MM.1S (cell line): ENCODE measurements around the gene NUP153.

ENCODE experiments used
- DNase-seq: peaks from one replicate; pipeline ENCODE4 v3.0.0-alpha.2; 2015
- H2AFZ ChIP-seq: fragments of 300-600 bp; sonication (generic); 2 replicates; pipeline ENCODE4 v1.6.0; 2016; ENCODE audit warnings: antibody characterized with exemption, low read length
- H3F3A ChIP-seq: fragments of 300-600 bp; sonication (generic); 2 replicates; pipeline ENCODE4 v1.6.1; 2016; ENCODE audit warnings: mild to moderate bottlenecking, antibody characterized with exemption, low read length, moderate library complexity, mixed read lengths; ENCODE audit not compliant: insufficient read depth
- H3K27ac ChIP-seq: fragments of 300-600 bp; sonication (generic); 2 replicates; pipeline ENCODE4 v1.5.1; 2016; ENCODE audit warnings: mild to moderate bottlenecking, low read length
- H3K27me3 ChIP-seq: fragments of 300-600 bp; sonication (generic); replicated peaks from 2 replicates; pipeline ENCODE4 v1.6.0; 2016; ENCODE audit warnings: low read length; ENCODE audit not compliant: insufficient read depth
- H3K36me3 ChIP-seq: fragments of 300-600 bp; sonication (generic); replicated peaks from 2 replicates; pipeline ENCODE4 v1.6.1; 2016; ENCODE audit warnings: mild to moderate bottlenecking, low read length, mixed read lengths; ENCODE audit not compliant: insufficient read depth
- H3K4me1 ChIP-seq: fragments of 300-600 bp; sonication (generic); 2 replicates; pipeline ENCODE4 v1.6.1; 2016; ENCODE audit warnings: low read length, mixed read lengths
- H3K4me2 ChIP-seq: fragments of 300-600 bp; sonication (generic); 2 replicates; pipeline ENCODE4 v1.6.0; 2016; ENCODE audit warnings: low read depth, low read length
- H3K4me3 ChIP-seq: fragments of 300-600 bp; sonication (generic); 2 replicates; pipeline ENCODE4 v1.5.1; 2016; ENCODE audit warnings: low read length, mixed read lengths
- H3K79me2 ChIP-seq: fragments of 300-600 bp; sonication (generic); 2 replicates; pipeline ENCODE4 v1.6.1; 2016; ENCODE audit warnings: mixed run types, low read length, mixed read lengths
- H3K9ac ChIP-seq: fragments of 300-600 bp; sonication (generic); 2 replicates; pipeline ENCODE4 v1.6.1; 2016; ENCODE audit warnings: low read length, mixed read lengths
- H3K9me2 ChIP-seq: fragments of 300-600 bp; sonication (generic); replicated peaks from 2 replicates; pipeline ENCODE4 v1.6.1; 2016; ENCODE audit warnings: mild to moderate bottlenecking, low read length, mixed read lengths; ENCODE audit not compliant: insufficient read depth
- H3K9me3 ChIP-seq: fragments of 300-600 bp; sonication (generic); replicated peaks from 2 replicates; pipeline ENCODE4 v1.6.1; 2016; ENCODE audit warnings: mild to moderate bottlenecking, low read length, mixed read lengths; ENCODE audit not compliant: insufficient read depth
- H4K20me1 ChIP-seq: fragments of 300-600 bp; sonication (generic); 2 replicates; pipeline ENCODE4 v1.6.1; 2016; ENCODE audit warnings: mild to moderate bottlenecking, low read length, moderate library complexity, mixed read lengths; ENCODE audit not compliant: insufficient read depth
- EZH2 ChIP-seq: fragments of 300-600 bp; sonication (generic); optimal IDR thresholded peaks from 2 replicates; pipeline ENCODE3; 2017; ENCODE audit warnings: low read depth, mild to moderate bottlenecking, antibody characterized with exemption, low read length, mixed read lengths
- EZH2phosphoT487 ChIP-seq: fragments of 300-600 bp; sonication (generic); IDR thresholded peaks from 2 replicates; pipeline ENCODE4 v1.6.1; 2018; ENCODE audit warnings: antibody characterized with exemption, low read length
- TF ChIP-seq, protein P1 (sequence below): fragments of 300-600 bp; sonication (generic); IDR thresholded peaks from 2 replicates; pipeline ENCODE4 v1.5.1; 2016; ENCODE audit warnings: antibody characterized with exemption, low read length, mixed read lengths

Gene NUP153

DNA sequence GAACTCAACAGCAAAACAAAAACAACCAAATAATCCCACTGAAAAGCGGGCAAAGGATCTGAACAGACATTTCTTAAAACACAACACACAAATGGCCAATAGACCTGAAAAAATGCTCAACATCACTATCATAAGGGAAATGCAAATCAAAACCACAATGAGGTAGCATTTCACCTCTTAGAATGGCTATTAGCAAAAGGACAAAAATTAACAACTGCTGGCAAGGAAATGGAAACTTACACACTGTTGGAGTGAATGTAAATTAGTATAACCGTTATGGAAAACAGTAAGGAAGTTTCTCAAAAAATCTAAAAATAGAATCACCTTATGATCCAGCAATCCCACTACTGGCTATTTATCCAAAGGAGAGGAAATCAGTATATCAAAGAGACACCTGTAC is 85.7 kb downstream of the NUP153 start:
- Histone ChIP-seq H3K9me3 (no peaks in the 10 kb centered on the region), H3K79me2 (peaks cover 69% of the 10 kb centered on the region), H3K9me2 (no peaks in the 10 kb centered on the region), H4K20me1 (no peaks in the 10 kb centered on the region), H3K4me1 (peaks cover 24% of the 10 kb centered on the region), H3K9ac (no peak overlapping the region), H3K27ac (peak overlapping the region; percentile 16; the same call in 1 of the 2 replicates), H3K27me3 (no peaks in the 10 kb centered on the region), H2AFZ (no peak overlapping the region), H3K4me3 (no peak overlapping the region), H3K36me3 (peaks cover 19% of the 10 kb centered on the region), H3F3A (no peaks in the 10 kb centered on the region), H3K4me2 (no peak overlapping the region)
- TF ChIP-seq, protein P1, sequence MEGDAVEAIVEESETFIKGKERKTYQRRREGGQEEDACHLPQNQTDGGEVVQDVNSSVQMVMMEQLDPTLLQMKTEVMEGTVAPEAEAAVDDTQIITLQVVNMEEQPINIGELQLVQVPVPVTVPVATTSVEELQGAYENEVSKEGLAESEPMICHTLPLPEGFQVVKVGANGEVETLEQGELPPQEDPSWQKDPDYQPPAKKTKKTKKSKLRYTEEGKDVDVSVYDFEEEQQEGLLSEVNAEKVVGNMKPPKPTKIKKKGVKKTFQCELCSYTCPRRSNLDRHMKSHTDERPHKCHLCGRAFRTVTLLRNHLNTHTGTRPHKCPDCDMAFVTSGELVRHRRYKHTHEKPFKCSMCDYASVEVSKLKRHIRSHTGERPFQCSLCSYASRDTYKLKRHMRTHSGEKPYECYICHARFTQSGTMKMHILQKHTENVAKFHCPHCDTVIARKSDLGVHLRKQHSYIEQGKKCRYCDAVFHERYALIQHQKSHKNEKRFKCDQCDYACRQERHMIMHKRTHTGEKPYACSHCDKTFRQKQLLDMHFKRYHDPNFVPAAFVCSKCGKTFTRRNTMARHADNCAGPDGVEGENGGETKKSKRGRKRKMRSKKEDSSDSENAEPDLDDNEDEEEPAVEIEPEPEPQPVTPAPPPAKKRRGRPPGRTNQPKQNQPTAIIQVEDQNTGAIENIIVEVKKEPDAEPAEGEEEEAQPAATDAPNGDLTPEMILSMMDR: no peak
- TF ChIP-seq EZH2: no peak
- no peak for TF ChIP-seq EZH2phosphoT487
- peak; percentile 37 for DNase-seq

DNA sequence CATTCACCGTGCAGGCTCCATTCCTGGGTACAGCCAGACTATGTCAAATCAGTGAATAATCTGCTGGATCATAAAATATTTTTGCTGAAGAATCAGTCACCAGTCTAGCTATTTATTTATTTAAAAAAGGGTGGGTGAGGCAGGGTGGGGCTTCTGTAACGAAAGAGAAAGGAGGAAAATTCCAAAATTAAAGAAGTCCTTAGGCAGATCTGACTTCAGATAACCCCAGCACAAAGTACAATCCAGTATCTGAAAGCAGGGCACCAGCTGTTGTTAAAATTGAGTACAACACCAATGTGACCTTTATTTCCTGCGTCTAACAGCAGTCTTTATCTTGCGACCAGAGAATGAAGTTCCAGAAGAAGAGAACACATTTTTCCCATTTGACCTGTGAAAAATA is 90.9 kb downstream of the NUP153 start:
- TF ChIP-seq EZH2 (no peak), EZH2phosphoT487 (no peak)
- TF ChIP-seq, protein P1: no peak
- Histone ChIP-seq H3K4me3 (no peak overlapping the region), H3F3A (no peaks in the 10 kb centered on the region), H3K4me1 (peaks cover 7% of the 10 kb centered on the region), H3K36me3 (peaks cover 3% of the 10 kb centered on the region; the same call in 1 of the 2 replicates), H2AFZ (no peak overlapping the region), H3K9ac (no peak overlapping the region), H4K20me1 (no peaks in the 10 kb centered on the region), H3K4me2 (no peak overlapping the region), H3K9me2 (no peaks in the 10 kb centered on the region), H3K27me3 (no peaks in the 10 kb centered on the region), H3K27ac (no peak overlapping the region), H3K79me2 (peaks cover 29% of the 10 kb centered on the region), H3K9me3 (no peaks in the 10 kb centered on the region)
- no peak for DNase-seq

DNA sequence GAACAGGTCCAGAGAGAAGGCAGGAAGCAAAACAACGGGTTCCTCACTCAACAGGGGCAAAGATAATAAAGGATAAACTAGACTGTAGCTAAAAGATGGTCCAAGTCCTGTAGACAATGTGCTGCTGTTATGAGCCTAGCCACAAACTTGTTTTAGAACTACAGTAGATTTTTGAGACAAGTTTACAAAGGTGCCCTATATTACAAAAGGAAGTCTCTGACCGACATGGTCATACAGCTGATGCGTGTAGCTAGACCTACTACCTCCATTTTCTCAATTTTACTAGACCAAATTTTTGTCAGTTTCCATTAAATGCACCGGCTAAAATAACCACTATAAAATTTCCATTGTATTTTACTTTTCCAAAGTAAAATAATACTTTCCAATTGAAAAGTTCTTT is 94.7 kb downstream of the NUP153 start:
- no peaks in the 10 kb centered on the region for H3K27me3 ChIP-seq
- H2AFZ ChIP-seq: no peak overlapping the region
- no peaks in the 10 kb centered on the region for H3F3A ChIP-seq
- no peaks in the 10 kb centered on the region for H3K9me2 ChIP-seq
- H3K27ac ChIP-seq: no peak overlapping the region
- H3K4me1 ChIP-seq: no peaks in the 10 kb centered on the region
- no peak overlapping the region for H3K9ac ChIP-seq
- H3K79me2 ChIP-seq: no peaks in the 10 kb centered on the region
- no peaks in the 10 kb centered on the region for H4K20me1 ChIP-seq
- DNase-seq: no peak
- no peak overlapping the region for H3K4me2 ChIP-seq
- TF ChIP-seq EZH2 (no peak), EZH2phosphoT487 (no peak)
- TF ChIP-seq, protein P1: no peak
- peaks cover 3% of the 10 kb centered on the region; the same call in 1 of the 2 replicates for H3K36me3 ChIP-seq
- H3K4me3 ChIP-seq: no peak overlapping the region
- no peaks in the 10 kb centered on the region for H3K9me3 ChIP-seq
